PC-3 (cell line): ENCODE data around the gene LAMA3. TPM values are rescaled to one million over a fixed set of nuclear protein-coding genes. Genes with fewer than 3 reads are reported as not detected.

Experiments
- ATAC-seq: fragments of 200-7000 bp; cut with Tn5 transposase; 2 replicates; pipeline ENCODE4 v1.9.1; 2020; ENCODE audit warnings: mild to moderate bottlenecking, moderate library complexity
- BruUV-seq: library from RNA; stranded (reverse); fragments of 400-500 nt; replicated peaks from 2 replicates; lab custom pipeline; 2021; lab: Mats Ljungman, UMichigan
- CTCF ChIA-PET: fragments of 300-600 bp; sonication (Branson Sonifier 250); formaldehyde crosslinking; loops from one replicate; lab custom pipeline; 2022; ENCODE audit warnings: antibody characterized with exemption; lab: Charles Lee
- POLR2A ChIA-PET: fragments of 300-600 bp; sonication (Branson Sonifier 250); formaldehyde crosslinking; loops from one replicate; lab custom pipeline; 2022; ENCODE audit warnings: antibody characterized with exemption; ENCODE audit not compliant: unreplicated experiment; lab: Charles Lee
- DNase-seq: peaks from one replicate; pipeline ENCODE4 v3.0.0-alpha.2; 2015
- H2AFZ ChIP-seq: fragments of 300-600 bp; sonication (generic); 2 replicates; pipeline ENCODE4 v1.6.0; 2016; ENCODE audit warnings: antibody characterized with exemption, low read length
- H3F3A ChIP-seq: fragments of 300-600 bp; sonication (generic); one replicate; pipeline ENCODE4 v1.6.0; 2017; ENCODE audit warnings: antibody characterized with exemption, low read length, control low read depth, mild to moderate bottlenecking; ENCODE audit not compliant: unreplicated experiment
- H3K27ac ChIP-seq: fragments of 300-600 bp; sonication (generic); 2 replicates; pipeline ENCODE4 v1.5.1; 2016; ENCODE audit warnings: mild to moderate bottlenecking, low read length
- H3K27me3 ChIP-seq: fragments of 300-600 bp; sonication (generic); 2 replicates; pipeline ENCODE4 v1.6.1; 2016; ENCODE audit warnings: low read length, mixed read lengths
- H3K36me3 ChIP-seq: fragments of 300-600 bp; sonication (generic); 2 replicates; pipeline ENCODE4 v1.6.1; 2016; ENCODE audit warnings: low read depth, mixed run types, low read length, mixed read lengths
- H3K4me1 ChIP-seq: fragments of 300-600 bp; sonication (generic); 2 replicates; pipeline ENCODE4 v1.5.1; 2016; ENCODE audit warnings: low read length; ENCODE audit not compliant: insufficient read depth
- H3K4me2 ChIP-seq: fragments of 300-600 bp; sonication (generic); 2 replicates; pipeline ENCODE4 v1.6.0; 2016; ENCODE audit warnings: low read length
- H3K4me3 ChIP-seq: fragments of 300-600 bp; sonication (generic); 2 replicates; pipeline ENCODE4 v1.5.1; 2016; ENCODE audit warnings: mild to moderate bottlenecking, low read length, mixed read lengths
- H3K79me2 ChIP-seq: fragments of 300-600 bp; sonication (generic); 2 replicates; pipeline ENCODE4 v1.6.1; 2017; ENCODE audit warnings: low read length, mixed read lengths
- H3K9ac ChIP-seq: fragments of 300-600 bp; sonication (generic); 2 replicates; pipeline ENCODE4 v1.6.0; 2016; ENCODE audit warnings: mild to moderate bottlenecking, low read length
- H3K9me2 ChIP-seq: fragments of 300-600 bp; sonication (generic); replicated peaks from 2 replicates; pipeline ENCODE4 v1.6.1; 2016; ENCODE audit warnings: mixed run types, low read length, mixed read lengths
- H3K9me3 ChIP-seq: fragments of 300-600 bp; sonication (generic); 2 replicates; pipeline ENCODE4 v1.6.1; 2016; ENCODE audit warnings: low read length, mixed read lengths
- H4K20me1 ChIP-seq: fragments of 300-600 bp; sonication (generic); 2 replicates; pipeline ENCODE4 v1.6.1; 2016; ENCODE audit warnings: low read length, mixed read lengths
- CTCF ChIP-seq: fragments of 300-600 bp; sonication (generic); conservative IDR thresholded peaks from 2 replicates; pipeline ENCODE4 v1.5.1; 2017; ENCODE audit warnings: antibody characterized with exemption, low read depth, mild to moderate bottlenecking, low read length
- EZH2 ChIP-seq: fragments of 300-600 bp; sonication (generic); IDR thresholded peaks from one replicate; pipeline ENCODE4 v1.6.1; 2017; ENCODE audit warnings: antibody characterized with exemption, mild to moderate bottlenecking, low read length; ENCODE audit not compliant: unreplicated experiment
- EZH2phosphoT487 ChIP-seq: fragments of 300-600 bp; sonication (generic); IDR thresholded peaks from 2 replicates; pipeline ENCODE4 v1.6.1; 2018; ENCODE audit warnings: mild to moderate bottlenecking, antibody characterized with exemption, low read length, borderline replicate concordance
- intact Hi-C: fragments of 100-400 bp; cut with micrococcal nuclease; formaldehyde crosslinking; loops from 2 replicates; pipeline ENCODE4 v1.9.0; 2023
- total RNA-seq: library from RNA; depleted of rRNA; stranded (reverse); fragments of >200 nt; gene quantifications from 2 replicates; pipeline ENCODE4 v1.2.3, GENCODE V29; 2014

Gene LAMA3
- total RNA-seq, 1 experiment from 2014 or later = 224 TPM

- H3K27ac ChIP-seq = no peak overlapping the region
- H3K36me3 ChIP-seq = peaks cover 42% of the 10 kb centered on the region
- H3F3A ChIP-seq = peaks cover 9% of the 10 kb centered on the region
- no peaks in the 10 kb centered on the region for H3K27me3 ChIP-seq
- DNase-seq (no peak), ATAC-seq (no peak)
- H3K4me2 ChIP-seq = no peak overlapping the region
- H3K4me1 ChIP-seq = peaks cover 40% of the 10 kb centered on the region
- H3K4me3 ChIP-seq = no peak overlapping the region
- intact Hi-C loops = loop anchor here (10.0 kb wide), 1 partner anchor 212 kb away; the partner anchor contains the start of gene RMC1
- H3K9me2 ChIP-seq = no peaks in the 10 kb centered on the region
- no peak overlapping the region for H2AFZ ChIP-seq
- no peaks in the 10 kb centered on the region for H3K9me3 ChIP-seq
- ChIA-PET POLR2A (no interaction called here), CTCF (no interaction called here)
- no TSS peak for BruUV-seq
- H3K9ac ChIP-seq = no peak overlapping the region
- no peaks in the 10 kb centered on the region for H4K20me1 ChIP-seq
- TF ChIP-seq EZH2phosphoT487 (no peak), CTCF (no peak), EZH2 (no peak)
- H3K79me2 ChIP-seq = peaks cover 49% of the 10 kb centered on the region
These were observed 27.7 kb downstream of the LAMA3 start for GRCh38 chr18:23716966-23717365.

- Histone ChIP-seq H3K9me2 (no peaks in the 10 kb centered on the region), H3K4me3 (no peak overlapping the region), H3K9ac (peak overlapping the region; percentile 34; the same call in 1 of the 2 replicates), H3K9me3 (no peaks in the 10 kb centered on the region), H3K4me2 (0 out of 2 replicates have a peak overlapping the region, but pooled peaks have one; percentile 40), H3K36me3 (peaks cover 52% of the 10 kb centered on the region), H3K79me2 (peaks cover 49% of the 10 kb centered on the region), H2AFZ (no peak overlapping the region), H3K27me3 (no peaks in the 10 kb centered on the region), H3F3A (peaks cover 9% of the 10 kb centered on the region), H3K4me1 (peaks cover 44% of the 10 kb centered on the region), H3K27ac (peak overlapping the region; percentile 97), H4K20me1 (no peaks in the 10 kb centered on the region)
- ATAC-seq (no peak), DNase-seq (no peak)
- intact Hi-C loops = loop anchor here (10.0 kb wide), 1 partner anchor 213 kb away; the partner anchor contains the start of gene RMC1
- POLR2A ChIA-PET = no interaction called here
- TF ChIP-seq EZH2 (no peak), CTCF (no peak), EZH2phosphoT487 (no peak)
- CTCF ChIA-PET = no interaction called here
- BruUV-seq = no TSS peak
These were observed 29.0 kb downstream of the LAMA3 start for GRCh38 chr18:23718243-23718720.

GRCh38 chr18:23718731-23719130, 29.5 kb downstream of the LAMA3 start:
- Histone ChIP-seq H3F3A (peaks cover 9% of the 10 kb centered on the region), H3K27ac (peak overlapping the region; percentile 97), H3K36me3 (peaks cover 54% of the 10 kb centered on the region), H3K79me2 (peaks cover 49% of the 10 kb centered on the region), H4K20me1 (no peaks in the 10 kb centered on the region), H3K4me1 (peaks cover 44% of the 10 kb centered on the region), H3K9ac (peak overlapping the region; percentile 34), H3K9me3 (no peaks in the 10 kb centered on the region), H3K9me2 (no peaks in the 10 kb centered on the region), H2AFZ (no peak overlapping the region), H3K4me2 (peak overlapping the region; percentile 40; the same call in 1 of the 2 replicates), H3K4me3 (no peak overlapping the region), H3K27me3 (no peaks in the 10 kb centered on the region)
- no peak for TF ChIP-seq EZH2
- TF ChIP-seq EZH2phosphoT487 = no peak
- no peak for TF ChIP-seq CTCF
- ATAC-seq (no peak), DNase-seq (no peak)
- no TSS peak for BruUV-seq
- ChIA-PET CTCF (no interaction called here), POLR2A (no interaction called here)
- intact Hi-C loops = loop anchor here (10.0 kb wide), 1 partner anchor 214 kb away; the partner anchor contains the start of gene RMC1
